Choroid plexus epithelial cell (primary cell): ENCODE data around the gene MGAT4B.
A peak's percentile ranks its signal among the peaks of the same experiment; 100 is the strongest.

Experiments used
- DNase-seq: peaks from one replicate; pipeline ENCODE4 v3.0.0-alpha.2; 2010; ENCODE audit warnings: low read depth
- H3K4me3 ChIP-seq: 2 replicates; pipeline ENCODE4 v1.5.1; 2011; ENCODE audit warnings: low read depth, mild to moderate bottlenecking, control low read depth, low read length, moderate library complexity
- TF ChIP-seq, protein P1 (sequence below): conservative IDR thresholded peaks from 2 replicates; pipeline ENCODE4 v1.5.1; 2011; ENCODE audit warnings: low read depth, mild to moderate bottlenecking, control low read depth, inconsistent platforms, low read length, moderate library complexity

The MGAT4B gene

DNA sequence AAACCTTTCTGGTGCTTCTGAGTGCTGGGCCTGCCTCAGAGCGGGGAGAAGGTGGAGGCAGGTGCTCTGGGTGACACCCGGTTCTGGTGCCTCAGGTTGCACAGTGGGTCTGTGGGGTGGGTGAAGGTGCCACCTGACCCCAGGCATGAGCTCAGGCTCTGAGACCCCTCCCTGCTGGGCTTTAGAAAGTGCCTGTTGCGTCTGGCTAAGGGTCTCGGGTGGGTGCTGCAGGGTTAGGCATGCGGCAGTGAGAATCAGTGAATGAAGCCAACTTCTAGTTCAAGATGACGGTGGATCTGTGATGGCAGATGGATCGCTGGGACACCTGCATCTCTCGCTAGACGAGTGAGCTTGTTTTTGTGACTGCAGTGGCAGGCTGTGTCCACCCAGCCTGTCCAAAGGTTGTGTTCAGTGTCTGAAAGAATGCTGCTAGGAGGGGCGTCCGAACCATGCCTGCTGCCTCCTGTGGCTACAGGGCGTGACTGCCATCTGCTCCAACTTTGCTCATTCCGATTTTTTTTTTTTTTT lies 19.1 kb upstream of the MGAT4B start:
- no peak for DNase-seq
- H3K4me3 ChIP-seq, result no peak overlapping the region
- TF ChIP-seq, protein P1, sequence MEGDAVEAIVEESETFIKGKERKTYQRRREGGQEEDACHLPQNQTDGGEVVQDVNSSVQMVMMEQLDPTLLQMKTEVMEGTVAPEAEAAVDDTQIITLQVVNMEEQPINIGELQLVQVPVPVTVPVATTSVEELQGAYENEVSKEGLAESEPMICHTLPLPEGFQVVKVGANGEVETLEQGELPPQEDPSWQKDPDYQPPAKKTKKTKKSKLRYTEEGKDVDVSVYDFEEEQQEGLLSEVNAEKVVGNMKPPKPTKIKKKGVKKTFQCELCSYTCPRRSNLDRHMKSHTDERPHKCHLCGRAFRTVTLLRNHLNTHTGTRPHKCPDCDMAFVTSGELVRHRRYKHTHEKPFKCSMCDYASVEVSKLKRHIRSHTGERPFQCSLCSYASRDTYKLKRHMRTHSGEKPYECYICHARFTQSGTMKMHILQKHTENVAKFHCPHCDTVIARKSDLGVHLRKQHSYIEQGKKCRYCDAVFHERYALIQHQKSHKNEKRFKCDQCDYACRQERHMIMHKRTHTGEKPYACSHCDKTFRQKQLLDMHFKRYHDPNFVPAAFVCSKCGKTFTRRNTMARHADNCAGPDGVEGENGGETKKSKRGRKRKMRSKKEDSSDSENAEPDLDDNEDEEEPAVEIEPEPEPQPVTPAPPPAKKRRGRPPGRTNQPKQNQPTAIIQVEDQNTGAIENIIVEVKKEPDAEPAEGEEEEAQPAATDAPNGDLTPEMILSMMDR, result peak; percentile 20

DNA sequence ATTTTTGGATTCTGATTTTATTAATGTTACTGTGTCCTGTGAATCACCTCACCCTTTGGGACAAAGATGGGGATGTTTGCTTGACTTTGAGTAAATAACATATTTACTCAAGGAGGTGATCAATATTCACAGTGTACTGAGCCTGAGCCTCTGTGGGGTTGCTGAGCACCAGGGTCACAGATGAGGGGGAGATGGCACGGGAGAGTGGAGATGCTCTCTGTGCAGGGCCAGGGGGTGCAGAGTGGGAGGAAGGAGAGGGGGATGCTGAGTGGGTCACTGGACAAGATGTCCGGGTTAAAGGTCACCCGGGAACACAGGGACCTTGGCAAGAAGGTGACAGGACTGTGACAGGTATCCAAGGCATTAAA lies 18.1 kb upstream of the MGAT4B start:
- no peak for DNase-seq
- H3K4me3 ChIP-seq, result peak overlapping the region; percentile 97
- TF ChIP-seq, protein P1, result no peak

DNA sequence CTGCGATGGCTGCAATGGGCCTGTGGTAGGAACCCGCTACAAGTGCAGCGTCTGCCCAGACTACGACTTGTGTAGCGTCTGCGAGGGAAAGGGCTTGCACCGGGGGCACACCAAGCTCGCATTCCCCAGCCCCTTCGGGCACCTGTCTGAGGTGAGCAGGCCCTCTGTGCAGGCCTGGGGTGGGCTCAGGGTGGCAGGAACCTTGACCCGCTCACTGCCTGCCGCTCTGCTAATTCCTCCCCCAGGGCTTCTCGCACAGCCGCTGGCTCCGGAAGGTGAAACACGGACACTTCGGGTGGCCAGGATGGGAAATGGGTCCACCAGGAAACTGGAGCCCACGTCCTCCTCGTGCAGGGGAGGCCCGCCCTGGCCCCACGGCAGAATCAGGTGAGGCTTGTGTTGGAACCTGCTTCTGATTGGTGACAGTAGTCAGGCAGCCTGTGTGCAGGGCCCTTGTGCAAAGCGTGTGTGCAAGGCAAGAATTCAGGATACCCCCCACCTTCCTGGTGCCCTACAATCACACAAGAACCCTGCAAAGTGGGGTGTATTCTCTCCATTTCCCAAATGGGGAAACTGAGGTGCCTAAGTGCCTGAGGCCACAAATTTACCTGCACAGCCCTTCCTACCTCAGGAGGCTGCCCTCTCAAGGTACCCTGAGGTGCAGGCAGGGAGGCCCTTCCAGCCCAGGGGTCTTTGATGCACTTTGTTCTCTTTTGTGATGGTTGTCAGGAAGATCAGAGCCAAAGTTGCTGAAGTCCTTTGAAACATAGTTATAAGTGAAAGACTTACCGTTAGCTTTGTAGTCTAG lies 17.5 kb upstream of the MGAT4B start:
- TF ChIP-seq, protein P1, result no peak
- DNase-seq, result no peak
- peak overlapping the region; percentile 97 for H3K4me3 ChIP-seq

DNA sequence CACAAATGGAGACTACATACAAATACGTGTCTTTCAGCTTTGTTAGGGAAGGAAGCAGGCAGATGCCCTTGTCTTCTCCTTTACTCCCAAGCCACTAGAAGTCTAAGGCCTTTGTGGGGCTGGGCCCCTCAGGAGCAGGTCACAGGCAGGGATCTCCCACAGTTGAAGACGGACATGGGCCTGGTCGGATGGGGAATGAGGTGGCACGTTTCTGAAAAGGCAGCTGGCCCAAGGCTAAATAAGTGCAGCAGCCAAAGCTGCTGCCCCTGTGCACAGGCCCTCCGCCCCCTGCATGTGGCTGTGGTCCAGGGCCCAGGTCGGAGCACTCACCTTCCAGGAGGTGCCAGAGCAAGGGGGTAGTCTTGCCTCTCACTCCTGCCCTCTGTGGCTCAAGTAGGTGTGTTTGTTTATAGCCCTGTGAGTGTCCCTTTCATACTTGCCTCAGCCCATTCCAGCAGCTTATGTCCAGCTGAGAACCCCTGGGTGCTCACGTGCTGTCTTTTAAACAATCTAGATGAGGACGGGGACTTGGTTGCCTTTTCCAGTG lies 15.9 kb upstream of the MGAT4B start:
- TF ChIP-seq, protein P1, result no peak
- no peak for DNase-seq
- peak overlapping the region; percentile 97 for H3K4me3 ChIP-seq

DNA sequence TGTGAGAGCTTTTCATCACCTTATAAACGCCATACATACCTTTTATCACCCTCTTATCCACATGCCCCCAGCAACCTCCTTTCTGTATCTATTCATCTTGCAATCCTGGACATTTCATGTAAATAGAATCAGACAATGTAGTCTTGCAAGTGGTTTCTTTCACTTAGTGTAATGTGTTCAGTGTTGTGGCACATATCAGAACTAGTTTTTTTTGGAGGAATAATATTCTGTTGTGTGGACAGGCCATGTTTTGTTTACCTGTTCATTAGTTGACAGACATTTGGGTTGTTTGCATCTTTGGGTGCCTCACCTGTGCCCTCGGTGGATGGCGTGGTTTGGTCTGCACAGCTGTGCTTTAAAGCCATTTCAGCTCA lies 15.4 kb upstream of the MGAT4B start:
- no peak for DNase-seq
- H3K4me3 ChIP-seq, result peak overlapping the region; percentile 97
- TF ChIP-seq, protein P1, result no peak

DNA sequence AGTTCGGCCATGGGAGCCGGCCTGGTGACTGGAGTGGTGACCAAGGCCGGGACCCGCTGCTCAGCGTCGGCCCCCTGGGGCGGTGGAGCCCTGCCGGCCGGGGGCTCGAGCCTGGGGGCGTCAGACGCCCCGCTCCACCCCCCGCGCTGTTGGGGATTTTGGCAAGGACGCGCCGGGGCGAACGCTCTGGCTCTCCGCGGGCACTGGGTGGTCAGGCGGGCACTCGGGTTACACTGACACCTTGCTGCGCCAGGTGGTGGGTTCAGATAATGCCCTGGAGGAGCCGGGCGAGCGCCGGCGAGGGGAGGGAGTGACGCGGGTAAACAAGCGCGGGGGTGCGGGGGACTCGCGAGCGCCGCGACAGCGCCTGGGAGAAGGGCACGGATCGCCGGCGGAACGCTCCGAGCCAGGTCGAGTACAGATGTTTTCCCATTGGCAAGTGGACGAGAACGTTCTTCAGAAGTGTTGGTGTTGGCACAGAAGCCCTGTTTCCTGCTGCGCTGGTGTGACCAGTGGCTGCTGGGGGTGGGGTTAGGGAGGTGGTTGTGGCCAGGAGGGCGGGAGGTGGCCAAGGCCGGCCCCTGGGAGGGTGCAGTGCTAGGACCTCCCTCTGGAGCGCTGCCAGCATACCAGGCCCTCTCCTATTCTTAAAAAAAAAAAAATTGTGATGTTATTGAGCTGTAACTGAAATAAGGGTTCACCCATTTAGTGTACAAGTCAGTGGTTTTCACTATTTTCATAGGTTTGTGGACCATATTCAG lies 14.8 kb upstream of the MGAT4B start:
- H3K4me3 ChIP-seq, result peak overlapping the region; percentile 97
- peak; percentile 99 for DNase-seq
- TF ChIP-seq, protein P1, result no peak
